Hepatocyte (in vitro differentiated cells): Measurements from ENCODE around the gene IQGAP2.

Experiments
- CTCF ChIP-seq: fragments of 200-600 bp; sonication (generic); IDR thresholded peaks from 2 replicates; pipeline ENCODE4 v1.5.1; 2016; ENCODE audit warnings: antibody characterized with exemption, mild to moderate bottlenecking; ENCODE audit not compliant: poor library complexity
- EZH2 ChIP-seq: fragments of 200-600 bp; sonication (generic); IDR thresholded peaks from 2 replicates; pipeline ENCODE4 v1.6.1; 2016; ENCODE audit warnings: antibody characterized with exemption, mild to moderate bottlenecking, borderline replicate concordance

- no peak for TF ChIP-seq CTCF
- no peak for TF ChIP-seq EZH2
Measured at GRCh38 chr5:76718880-76719279, 315.8 kb downstream of the IQGAP2 start.
